HEK293T (cell line): Measurements from ENCODE around the gene AIF1L.

Experiments used
- CTCF ChIA-PET: fragments of 350-600 bp; formaldehyde crosslinking; extraction: SDS; loops from one replicate; lab custom pipeline; 2021; ENCODE audit warnings: antibody characterized with exemption, inconsistent platforms; lab: Yijun Ruan, JAX
- POLR2A ChIA-PET: fragments of 350-600 bp; formaldehyde crosslinking; extraction: SDS; loops from one replicate; lab custom pipeline; 2020; ENCODE audit warnings: antibody characterized with exemption, inconsistent platforms; lab: Yijun Ruan, JAX
- DNase-seq: peaks from one replicate; pipeline ENCODE4 v3.0.0; 2012; ENCODE audit warnings: mixed read lengths; ENCODE audit errors: extremely low spot score
- ARNT ChIP-seq: fragments of 450-650 bp; IDR thresholded peaks from 2 replicates; pipeline ENCODE4 v1.6.1; 2017; ENCODE audit warnings: mild to moderate bottlenecking
- BHLHE40 ChIP-seq: fragments of 450-650 bp; IDR thresholded peaks from 2 replicates; pipeline ENCODE4 v1.6.1; 2016; ENCODE audit warnings: mild to moderate bottlenecking, moderate library complexity, borderline replicate concordance
- CTBP1 ChIP-seq: fragments of 450-650 bp; IDR thresholded peaks from 2 replicates; pipeline ENCODE4 v1.6.1; 2016; ENCODE audit warnings: borderline replicate concordance
- ELF4 ChIP-seq: fragments of 450-650 bp; IDR thresholded peaks from 2 replicates; pipeline ENCODE4 v1.6.1; 2017; ENCODE audit warnings: antibody characterized with exemption
- FOXA1 ChIP-seq: fragments of 450-650 bp; IDR thresholded peaks from 2 replicates; pipeline ENCODE4 v1.6.1; 2016; ENCODE audit warnings: mild to moderate bottlenecking
- FOXK2 ChIP-seq: fragments of 450-650 bp; IDR thresholded peaks from 2 replicates; pipeline ENCODE4 v1.6.1; 2016; ENCODE audit warnings: mild to moderate bottlenecking
- FOXM1 ChIP-seq: fragments of 450-650 bp; IDR thresholded peaks from 2 replicates; pipeline ENCODE4 v1.6.1; 2017; ENCODE audit warnings: mild to moderate bottlenecking, borderline replicate concordance
- HDGF ChIP-seq: fragments of 450-650 bp; IDR thresholded peaks from 2 replicates; pipeline ENCODE4 v1.6.1; 2017; ENCODE audit warnings: antibody characterized with exemption, borderline replicate concordance
- L3MBTL2 ChIP-seq: fragments of 450-650 bp; conservative IDR thresholded peaks from 2 replicates; pipeline ENCODE4 v1.6.1; 2016; ENCODE audit warnings: mild to moderate bottlenecking
- LEF1 ChIP-seq: fragments of 450-650 bp; IDR thresholded peaks from 2 replicates; pipeline ENCODE4 v1.6.1; 2017; ENCODE audit warnings: mild to moderate bottlenecking, borderline replicate concordance
- NFRKB ChIP-seq: fragments of 450-650 bp; IDR thresholded peaks from 2 replicates; pipeline ENCODE4 v1.6.1; 2016; ENCODE audit warnings: mild to moderate bottlenecking, moderate library complexity
- SP1 ChIP-seq: fragments of 450-650 bp; IDR thresholded peaks from 2 replicates; pipeline ENCODE4 v1.6.1; 2017
- SUZ12 ChIP-seq: fragments of 450-650 bp; IDR thresholded peaks from 2 replicates; pipeline ENCODE4 v1.6.1; 2016; ENCODE audit warnings: mild to moderate bottlenecking
- TARDBP ChIP-seq: fragments of 450-650 bp; IDR thresholded peaks from 2 replicates; pipeline ENCODE4 v1.6.1; 2016
- ZNF384 ChIP-seq: fragments of 450-650 bp; IDR thresholded peaks from 2 replicates; pipeline ENCODE4 v1.6.1; 2016
- TF ChIP-seq, protein P1 (sequence below): fragments of 450-650 bp; IDR thresholded peaks from 2 replicates; pipeline ENCODE4 v1.6.1; 2016

AIF1L gene

DNA sequence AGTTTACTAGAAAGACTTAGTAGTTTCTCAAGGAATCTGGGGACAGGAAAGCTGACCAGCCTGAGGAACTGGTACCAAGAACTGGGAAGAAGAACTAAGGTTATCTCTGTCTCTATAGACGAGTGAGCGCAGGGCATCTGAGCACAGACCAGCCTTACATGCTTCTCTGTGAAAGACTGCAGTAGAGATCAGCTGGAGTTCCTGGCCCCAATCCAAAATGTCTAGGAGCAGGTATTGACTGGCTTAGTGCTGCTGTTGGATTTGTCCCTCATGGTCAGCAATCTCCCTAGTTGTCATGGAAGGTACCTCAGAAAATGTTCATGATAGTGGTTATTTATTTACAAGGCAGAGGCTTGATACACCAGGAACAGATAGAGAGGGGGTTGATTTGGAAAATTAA lies 42.3 kb downstream of the AIF1L start:
- CTCF ChIA-PET = no interaction called here
- POLR2A ChIA-PET = interaction anchor here (1.9 kb wide), 1 partner anchor 14 kb away, joined by 10 read pairs; the partner anchor contains the start of gene NUP214
- TF ChIP-seq ARNT (no peak), L3MBTL2 (no peak), SUZ12 (no peak), BHLHE40 (no peak), FOXA1 (no peak), NFRKB (no peak), TARDBP (no peak), ELF4 (no peak), CTBP1 (no peak), LEF1 (no peak), FOXK2 (no peak), FOXM1 (no peak), ZNF384 (no peak), SP1 (no peak), HDGF (no peak)
- TF ChIP-seq, protein P1, sequence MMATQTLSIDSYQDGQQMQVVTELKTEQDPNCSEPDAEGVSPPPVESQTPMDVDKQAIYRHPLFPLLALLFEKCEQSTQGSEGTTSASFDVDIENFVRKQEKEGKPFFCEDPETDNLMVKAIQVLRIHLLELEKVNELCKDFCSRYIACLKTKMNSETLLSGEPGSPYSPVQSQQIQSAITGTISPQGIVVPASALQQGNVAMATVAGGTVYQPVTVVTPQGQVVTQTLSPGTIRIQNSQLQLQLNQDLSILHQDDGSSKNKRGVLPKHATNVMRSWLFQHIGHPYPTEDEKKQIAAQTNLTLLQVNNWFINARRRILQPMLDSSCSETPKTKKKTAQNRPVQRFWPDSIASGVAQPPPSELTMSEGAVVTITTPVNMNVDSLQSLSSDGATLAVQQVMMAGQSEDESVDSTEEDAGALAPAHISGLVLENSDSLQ = no peak
- no peak for DNase-seq

DNA sequence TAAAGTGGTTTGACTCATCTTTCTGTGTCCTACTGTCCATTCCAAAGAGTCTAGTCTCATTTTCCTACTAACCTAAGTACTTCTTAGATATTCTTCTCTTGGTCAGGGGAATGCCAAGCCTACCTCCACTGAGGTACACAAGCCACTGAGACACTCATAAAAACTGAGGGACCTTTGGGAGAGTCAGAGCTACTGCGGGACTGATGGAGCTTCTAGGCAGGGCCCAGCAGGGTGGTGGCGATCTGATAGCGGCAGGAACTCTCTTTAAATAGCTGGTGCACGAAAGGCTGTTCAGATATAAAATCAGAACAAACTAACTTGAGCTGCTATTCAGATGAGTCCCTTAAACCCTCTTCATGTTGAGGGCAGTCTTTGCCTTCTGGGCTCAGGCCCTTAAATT lies 43.8 kb downstream of the AIF1L start:
- POLR2A ChIA-PET = interaction anchor here (1.9 kb wide), 1 partner anchor 15 kb away, joined by 10 read pairs; the partner anchor contains the start of gene NUP214
- no peak for DNase-seq
- TF ChIP-seq LEF1 = no peak
- no peak for TF ChIP-seq ELF4
- no peak for TF ChIP-seq BHLHE40
- no peak for TF ChIP-seq SUZ12
- no peak for TF ChIP-seq FOXK2
- no peak for TF ChIP-seq HDGF
- TF ChIP-seq ZNF384 = no peak
- TF ChIP-seq, protein P1 = no peak
- no peak for TF ChIP-seq FOXM1
- no peak for TF ChIP-seq L3MBTL2
- TF ChIP-seq FOXA1 = no peak
- TF ChIP-seq SP1 = no peak
- no peak for TF ChIP-seq ARNT
- TF ChIP-seq TARDBP = no peak
- TF ChIP-seq CTBP1 = no peak
- no peak for TF ChIP-seq NFRKB
- CTCF ChIA-PET = no interaction called here

DNA sequence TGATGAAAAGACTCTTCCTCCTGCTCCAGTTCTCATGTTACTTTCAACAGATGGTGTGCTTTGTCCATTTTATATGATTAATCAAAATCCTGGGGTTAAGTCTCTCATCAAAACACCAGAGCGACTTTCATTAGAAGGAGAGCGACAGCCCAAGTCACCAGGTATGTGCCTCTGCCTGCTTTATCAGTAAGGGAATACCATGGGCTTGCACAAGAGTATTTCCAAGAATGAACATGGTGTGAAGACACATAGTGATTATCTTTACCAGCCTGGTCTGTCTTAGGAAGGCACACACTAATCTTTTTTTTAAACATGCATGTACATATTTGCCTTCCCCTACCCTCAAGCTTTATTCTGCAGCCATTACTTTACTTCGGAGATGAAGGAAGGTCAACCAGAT lies 44.2 kb downstream of the AIF1L start:
- ChIA-PET POLR2A (interaction anchor here (1.9 kb wide), 1 partner anchor 15 kb away, joined by 10 read pairs; the partner anchor contains the start of gene NUP214), CTCF (no interaction called here)
- TF ChIP-seq BHLHE40 (no peak), NFRKB (no peak), ARNT (no peak), FOXA1 (no peak), HDGF (no peak), ELF4 (no peak), LEF1 (no peak), SUZ12 (no peak), ZNF384 (no peak), FOXM1 (no peak), TARDBP (no peak), SP1 (no peak)
- TF ChIP-seq, protein P1 = no peak
- no peak for DNase-seq

DNA sequence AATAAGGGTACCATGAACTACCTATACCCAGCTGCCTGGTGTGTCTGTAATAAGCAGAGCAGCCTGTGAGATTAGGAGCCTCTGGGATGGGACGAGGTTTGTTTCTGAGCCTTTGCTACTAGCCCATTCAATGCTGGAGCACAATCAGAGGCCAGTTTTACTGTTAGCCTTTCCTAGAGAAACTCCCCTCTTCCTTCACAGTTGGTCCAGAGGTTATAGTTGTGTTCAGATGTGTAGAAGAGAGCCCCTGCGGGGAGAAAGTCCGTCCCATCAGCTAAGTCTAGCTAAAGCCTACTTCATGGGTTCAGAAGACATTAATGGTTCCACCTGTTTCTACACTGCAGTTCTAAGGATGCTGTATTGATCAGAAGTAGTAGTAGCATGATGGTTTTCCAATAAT lies 45.8 kb downstream of the AIF1L start:
- ChIA-PET POLR2A (no interaction called here), CTCF (no interaction called here)
- no peak for DNase-seq
- TF ChIP-seq TARDBP = no peak
- TF ChIP-seq SUZ12 = no peak
- no peak for TF ChIP-seq HDGF
- TF ChIP-seq ARNT = no peak
- TF ChIP-seq FOXK2 = no peak

DNA sequence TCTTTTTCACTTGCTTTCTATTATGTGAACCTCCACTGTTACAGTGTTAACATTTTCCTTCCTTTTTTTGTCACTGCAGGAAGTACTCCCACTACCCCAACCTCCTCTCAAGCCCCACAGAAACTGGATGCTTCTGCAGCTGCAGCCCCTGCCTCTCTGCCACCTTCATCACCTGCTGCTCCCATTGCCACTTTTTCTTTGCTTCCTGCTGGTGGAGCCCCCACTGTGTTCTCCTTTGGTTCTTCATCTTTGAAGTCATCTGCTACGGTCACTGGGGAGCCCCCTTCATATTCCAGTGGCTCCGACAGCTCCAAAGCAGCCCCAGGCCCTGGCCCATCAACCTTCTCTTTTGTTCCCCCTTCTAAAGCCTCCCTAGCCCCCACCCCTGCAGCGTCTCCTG lies 47.9 kb downstream of the AIF1L start:
- POLR2A ChIA-PET = no interaction called here
- DNase-seq = no peak
- CTCF ChIA-PET = no interaction called here
- TF ChIP-seq HDGF = no peak
- no peak for TF ChIP-seq ARNT
- TF ChIP-seq FOXA1 = no peak

DNA sequence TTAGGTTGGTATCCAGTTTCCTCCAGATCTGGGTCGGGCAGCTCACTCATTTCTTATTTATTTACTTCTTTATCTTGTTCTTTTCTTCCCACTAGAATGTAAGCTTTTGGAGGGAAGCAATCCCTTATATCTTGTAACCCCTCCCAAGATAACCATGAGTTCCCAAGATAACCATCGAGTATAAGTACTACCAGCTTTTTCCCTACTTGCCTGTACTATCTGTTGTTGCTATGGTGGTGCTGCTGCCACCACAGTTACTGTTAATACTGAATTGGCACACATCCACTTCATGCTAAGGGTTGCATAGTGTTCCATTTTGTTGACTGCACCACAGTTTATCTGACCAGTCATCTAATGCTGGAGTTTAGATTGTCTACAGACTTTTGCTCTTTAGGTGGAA lies 48.9 kb downstream of the AIF1L start:
- no peak for DNase-seq
- TF ChIP-seq ZNF384 (no peak), FOXA1 (no peak), HDGF (no peak), NFRKB (no peak), LEF1 (no peak), CTBP1 (no peak), L3MBTL2 (no peak), FOXM1 (no peak), TARDBP (no peak), FOXK2 (no peak)
- TF ChIP-seq, protein P1 = no peak
- CTCF ChIA-PET = no interaction called here
- POLR2A ChIA-PET = no interaction called here
